ENCODE results near the gene ESYT1.

The ESYT1 gene

GRCh38 chr12:56189918-56190694 is 62.0 kb downstream of the ESYT1 start:
- DNase-seq: peak; percentile 76

GRCh38 chr12:56190695-56191155 is 62.7 kb downstream of the ESYT1 start:
- DNase-seq: no peak

- no peak for DNase-seq
Observed at GRCh38 chr12:56192582-56192981, 64.5 kb downstream of the ESYT1 start.

DNA sequence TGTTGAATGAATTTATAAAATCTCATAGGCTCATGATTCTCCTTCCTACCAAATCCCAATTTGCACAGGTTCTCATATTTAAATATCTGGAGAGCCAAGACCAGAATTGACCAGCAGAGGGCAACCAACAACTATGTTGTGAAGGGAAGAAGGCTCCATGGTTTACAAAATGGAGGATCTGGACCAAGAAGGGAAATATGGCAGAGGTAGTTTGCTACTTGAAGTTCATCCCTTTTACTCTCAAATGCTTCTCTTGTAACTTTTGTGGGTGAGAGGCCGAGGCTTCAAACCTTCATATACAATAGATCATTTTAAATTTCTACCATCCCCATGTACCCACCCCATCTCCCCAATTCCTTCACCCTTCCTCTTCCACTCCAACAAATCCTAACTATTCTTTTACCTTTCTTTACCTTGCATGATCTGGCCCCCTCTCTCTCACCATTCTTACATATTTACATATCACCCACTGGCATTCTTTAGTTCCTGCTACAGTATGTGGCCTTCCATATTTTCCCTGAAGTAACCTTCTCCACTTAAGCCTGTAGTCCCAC is 65.0 kb downstream of the ESYT1 start:
- peak; percentile 73 for DNase-seq
